Jurkat, Clone E6-1 (cell line): ENCODE results near the gene LHX5.

Experiments
- DNase-seq: peaks from one replicate; pipeline ENCODE4 v3.0.0-alpha.2; 2011; ENCODE audit warnings: low read depth, low spot score
- H3K4me3 ChIP-seq: 2 replicates; pipeline ENCODE4 v1.5.1; 2011; ENCODE audit warnings: mild to moderate bottlenecking, low read length, control low read depth, moderate library complexity

Gene LHX5

GRCh38 chr12:113449839-113450238 is 21.8 kb downstream of the LHX5 start:
- no peak overlapping the region for H3K4me3 ChIP-seq
- DNase-seq, result no peak

- DNase-seq, result no peak
These were observed 22.4 kb downstream of the LHX5 start for GRCh38 chr12:113449299-113449698.

GRCh38 chr12:113448873-113449272 is 22.8 kb downstream of the LHX5 start:
- H3K4me3 ChIP-seq, result no peak overlapping the region
- no peak for DNase-seq

More at GRCh38 chr12:113449299-113449698, 22.4 kb downstream of the LHX5 start:
- no peak overlapping the region for H3K4me3 ChIP-seq

GRCh38 chr12:113445544-113446171 is 26.0 kb downstream of the LHX5 start:
- DNase-seq, result peak; percentile 46
- H3K4me3 ChIP-seq, result no peak overlapping the region

GRCh38 chr12:113443030-113443539 is 28.6 kb downstream of the LHX5 start:
- no peak overlapping the region for H3K4me3 ChIP-seq
- no peak for DNase-seq

GRCh38 chr12:113440947-113441782 is 30.5 kb downstream of the LHX5 start:
- DNase-seq, result no peak
- H3K4me3 ChIP-seq, result no peak overlapping the region

- no peak overlapping the region for H3K4me3 ChIP-seq
- no peak for DNase-seq
These were observed 31.3 kb downstream of the LHX5 start for GRCh38 chr12:113440336-113440735.

GRCh38 chr12:113439606-113440030 is 32.1 kb downstream of the LHX5 start:
- no peak for DNase-seq
- no peak overlapping the region for H3K4me3 ChIP-seq

- no peak for DNase-seq
- no peak overlapping the region for H3K4me3 ChIP-seq
These were observed 32.4 kb downstream of the LHX5 start for GRCh38 chr12:113439301-113439597.

GRCh38 chr12:113438523-113439300 is 33.0 kb downstream of the LHX5 start:
- no peak overlapping the region for H3K4me3 ChIP-seq
- DNase-seq, result no peak

- no peak for DNase-seq
- H3K4me3 ChIP-seq, result no peak overlapping the region
These were observed 34.0 kb downstream of the LHX5 start for GRCh38 chr12:113437729-113438100.

- no peak for DNase-seq
- no peak overlapping the region for H3K4me3 ChIP-seq
These were observed 34.5 kb downstream of the LHX5 start for GRCh38 chr12:113436993-113437728.

GRCh38 chr12:113436586-113436985 is 35.1 kb downstream of the LHX5 start:
- no peak overlapping the region for H3K4me3 ChIP-seq
- DNase-seq, result no peak

- DNase-seq, result no peak
- H3K4me3 ChIP-seq, result no peak overlapping the region
These were observed 36.3 kb downstream of the LHX5 start for GRCh38 chr12:113435367-113435766.

- no peak overlapping the region for H3K4me3 ChIP-seq
- no peak for DNase-seq
These were observed 38.7 kb downstream of the LHX5 start for GRCh38 chr12:113432986-113433385.

GRCh38 chr12:113428482-113428881 is 43.2 kb downstream of the LHX5 start:
- DNase-seq, result no peak
- no peak overlapping the region for H3K4me3 ChIP-seq

- no peak for DNase-seq
- no peak overlapping the region for H3K4me3 ChIP-seq
These were observed 43.8 kb downstream of the LHX5 start for GRCh38 chr12:113427882-113428281.

GRCh38 chr12:113425960-113426453 is 45.7 kb downstream of the LHX5 start:
- DNase-seq, result peak; percentile 17
- no peak overlapping the region for H3K4me3 ChIP-seq
